ENCODE measurements around the gene CLPSL1. TPM values are rescaled to one million over a fixed set of nuclear protein-coding genes. Genes with fewer than 3 reads are reported as not detected.

CLPSL1 gene
- total and polyA plus RNA-seq, 2 donors (not counting 3 experiments of a cell fraction or from before 2014, with no cell fraction given): not detected

- dilution Hi-C loops (cut with MboI; ENCODE audit: extremely low pct_ligation_motif_present, low sequenced_read_pairs) (no loop called here), intact Hi-C loops (cut with micrococcal nuclease) (no loop called here)
- no TSS peak for BruUV-seq (replicated peaks)
These were observed 35.3 kb upstream of the CLPSL1 start for GRCh38 chr6:35745509-35745908.

DNA sequence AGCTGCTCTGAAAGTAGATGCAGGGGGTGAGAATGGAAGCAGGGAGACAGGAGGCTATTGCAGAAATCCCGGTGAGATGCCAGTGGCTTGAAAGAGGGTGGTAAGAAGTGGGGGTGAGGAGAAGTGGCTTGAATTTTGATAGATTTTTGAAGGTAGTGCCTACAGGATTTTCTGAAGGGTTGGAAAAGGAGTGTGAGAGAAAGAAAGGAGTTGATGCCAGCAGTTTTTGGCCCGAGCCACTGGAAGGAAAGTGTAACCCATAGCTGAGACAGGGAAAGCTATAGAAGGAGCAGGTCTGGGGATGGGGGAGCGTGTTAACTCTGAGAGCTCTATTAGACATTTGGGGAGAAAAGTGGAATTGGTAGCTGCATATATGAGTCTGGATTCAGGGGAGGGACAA is 34.3 kb upstream of the CLPSL1 start:
- no TSS peak for BruUV-seq (replicated peaks)
- Histone ChIP-seq H3K79me2 (ENCODE audit: control insufficient read depth, insufficient read depth, low read length) (no peaks in the 10 kb centered on the region), H3K4me3 (replicated peaks in 1 of 3; ENCODE audit: insufficient read depth in 1 of 3, low read depth in 1 of 3, low read length in 3 of 3) (no peak overlapping the region), H3K4me2 (ENCODE audit: insufficient read depth, low read length) (no peak overlapping the region), H3K9me1 (replicated peaks; ENCODE audit: control insufficient read depth, extremely low read depth, insufficient read depth, low read length) (no peaks in the 10 kb centered on the region), H3K36me3 (ENCODE audit: control insufficient read depth in 2 of 2, extremely low read depth in 1 of 2, insufficient read depth in 2 of 2, low read length in 2 of 2) (no peaks in the 10 kb centered on the region), H2AFZ (ENCODE audit: low read depth, low read length) (no peak overlapping the region), H3K9ac (replicated peaks; ENCODE audit: extremely low read depth, insufficient read depth, low read length) (no peak overlapping the region), H3K27me3 (ENCODE audit: control insufficient read depth in 2 of 2, insufficient read depth in 2 of 2, low read length in 2 of 2) (peaks cover 2 to 6% of the 10 kb centered on the region in 2 experiments), H3K27ac (ENCODE audit: insufficient read depth, low read depth, low read length) (no peak overlapping the region), H3K9me3 (replicated peaks; ENCODE audit: control insufficient read depth, insufficient read depth, low read length) (no peaks in the 10 kb centered on the region), H3K4me1 (ENCODE audit: control insufficient read depth, extremely low read depth, insufficient read depth, low read length) (no peaks in the 10 kb centered on the region), H4K20me1 (replicated peaks; ENCODE audit: control insufficient read depth, extremely low read depth, insufficient read depth, low read length) (no peaks in the 10 kb centered on the region)
- FAIRE-seq: no peak
- intact Hi-C loops (cut with micrococcal nuclease) (no loop called here), dilution Hi-C loops (cut with MboI; ENCODE audit: extremely low pct_ligation_motif_present, low sequenced_read_pairs) (no loop called here)
- no peak for TF ChIP-seq FOS (IDR thresholded peaks at IDR 0.05; ENCODE audit: borderline replicate concordance, insufficient read depth, low read length)
- TF ChIP-seq JUN (IDR thresholded peaks at IDR 0.05; ENCODE audit: borderline replicate concordance, insufficient read depth, insufficient read length, low read depth): no peak
- no peak for TF ChIP-seq POLR2A (IDR thresholded peaks at IDR 0.05; ENCODE audit: low read depth, low read length)
- TF ChIP-seq, protein P1, sequence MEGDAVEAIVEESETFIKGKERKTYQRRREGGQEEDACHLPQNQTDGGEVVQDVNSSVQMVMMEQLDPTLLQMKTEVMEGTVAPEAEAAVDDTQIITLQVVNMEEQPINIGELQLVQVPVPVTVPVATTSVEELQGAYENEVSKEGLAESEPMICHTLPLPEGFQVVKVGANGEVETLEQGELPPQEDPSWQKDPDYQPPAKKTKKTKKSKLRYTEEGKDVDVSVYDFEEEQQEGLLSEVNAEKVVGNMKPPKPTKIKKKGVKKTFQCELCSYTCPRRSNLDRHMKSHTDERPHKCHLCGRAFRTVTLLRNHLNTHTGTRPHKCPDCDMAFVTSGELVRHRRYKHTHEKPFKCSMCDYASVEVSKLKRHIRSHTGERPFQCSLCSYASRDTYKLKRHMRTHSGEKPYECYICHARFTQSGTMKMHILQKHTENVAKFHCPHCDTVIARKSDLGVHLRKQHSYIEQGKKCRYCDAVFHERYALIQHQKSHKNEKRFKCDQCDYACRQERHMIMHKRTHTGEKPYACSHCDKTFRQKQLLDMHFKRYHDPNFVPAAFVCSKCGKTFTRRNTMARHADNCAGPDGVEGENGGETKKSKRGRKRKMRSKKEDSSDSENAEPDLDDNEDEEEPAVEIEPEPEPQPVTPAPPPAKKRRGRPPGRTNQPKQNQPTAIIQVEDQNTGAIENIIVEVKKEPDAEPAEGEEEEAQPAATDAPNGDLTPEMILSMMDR (IDR thresholded peaks at IDR 0.05; ENCODE audit: extremely low read depth in 1 of 2, insufficient read depth in 1 of 2, low read depth in 1 of 2, low read length in 2 of 2): no peak
- TF ChIP-seq MYC (IDR thresholded peaks at IDR 0.05; ENCODE audit: low read depth, low read length): no peak
- TF ChIP-seq GATA2 (IDR thresholded peaks at IDR 0.05; ENCODE audit: insufficient read depth, insufficient read length, low read depth, low read length): no peak
- DNase-seq (ENCODE audit: low read depth, low spot score): no peak
- POLR2A ChIA-PET: no interaction called here
- CTCF ChIA-PET: interaction anchor here (1.2 to 2.3 kb wide), 2 partner anchors 10 to 11 kb away, joined by 3 to 8 read pairs; partner anchors contain the start of gene ARMC12

More at GRCh38 chr6:35745509-35745908, 35.3 kb upstream of the CLPSL1 start:
- Histone ChIP-seq H3K36me3 (ENCODE audit: control insufficient read depth in 2 of 2, extremely low read depth in 1 of 2, insufficient read depth in 2 of 2, low read length in 2 of 2) (no peaks in the 10 kb centered on the region), H3K9me3 (replicated peaks; ENCODE audit: control insufficient read depth, insufficient read depth, low read length) (no peaks in the 10 kb centered on the region), H3K9ac (replicated peaks; ENCODE audit: extremely low read depth, insufficient read depth, low read length) (no peak overlapping the region), H2AFZ (ENCODE audit: low read depth, low read length) (no peak overlapping the region), H3K27ac (ENCODE audit: insufficient read depth, low read depth, low read length) (no peak overlapping the region), H3K27me3 (ENCODE audit: control insufficient read depth in 2 of 2, insufficient read depth in 2 of 2, low read length in 2 of 2) (peaks cover 2 to 6% of the 10 kb centered on the region in 2 experiments), H4K20me1 (replicated peaks; ENCODE audit: control insufficient read depth, extremely low read depth, insufficient read depth, low read length) (no peaks in the 10 kb centered on the region), H3K4me2 (ENCODE audit: insufficient read depth, low read length) (no peak overlapping the region), H3K9me1 (replicated peaks; ENCODE audit: control insufficient read depth, extremely low read depth, insufficient read depth, low read length) (no peaks in the 10 kb centered on the region), H3K4me3 (replicated peaks in 1 of 3; ENCODE audit: insufficient read depth in 1 of 3, low read depth in 1 of 3, low read length in 3 of 3) (no peak overlapping the region), H3K79me2 (ENCODE audit: control insufficient read depth, insufficient read depth, low read length) (no peaks in the 10 kb centered on the region), H3K4me1 (ENCODE audit: control insufficient read depth, extremely low read depth, insufficient read depth, low read length) (no peaks in the 10 kb centered on the region)
- POLR2A ChIA-PET: no interaction called here
- no peak for DNase-seq (ENCODE audit: low read depth, low spot score)
- TF ChIP-seq FOS (IDR thresholded peaks at IDR 0.05; ENCODE audit: borderline replicate concordance, insufficient read depth, low read length) (no peak), POLR2AphosphoS5 (IDR thresholded peaks at IDR 0.05; ENCODE audit: insufficient read depth, low read depth, low read length) (no peak), POLR2A (IDR thresholded peaks at IDR 0.05; ENCODE audit: low read depth, low read length) (no peak), EZH2 (IDR thresholded peaks at IDR 0.05; ENCODE audit: borderline replicate concordance, low read depth, low read length, severe bottlenecking) (no peak), MYC (IDR thresholded peaks at IDR 0.05; ENCODE audit: low read depth, low read length) (no peak), GATA2 (IDR thresholded peaks at IDR 0.05; ENCODE audit: insufficient read depth, insufficient read length, low read depth, low read length) (no peak), MAX (IDR thresholded peaks at IDR 0.05; ENCODE audit: insufficient read depth, insufficient read length) (no peak)
- FAIRE-seq: no peak
- CTCF ChIA-PET: interaction anchor here (1.2 kb wide), 1 partner anchor 12 kb away, joined by 3 read pairs; no protein-coding TSS in a partner anchor
